Measurements from ENCODE around the gene PUM1.

Gene PUM1

GRCh38 chr1:30919025-30919881 is 146.3 kb downstream of the PUM1 start:
- DNase-seq: no peak

- DNase-seq: no peak
Observed at GRCh38 chr1:30916296-30916695, 149.2 kb downstream of the PUM1 start.

- no peak for DNase-seq
Observed at GRCh38 chr1:30915491-30916230, 149.9 kb downstream of the PUM1 start.

GRCh38 chr1:30914931-30915330 is 150.6 kb downstream of the PUM1 start:
- no peak for DNase-seq

- no peak for DNase-seq
Observed at GRCh38 chr1:30914587-30914922, 151.0 kb downstream of the PUM1 start.

- no peak for DNase-seq
Observed at GRCh38 chr1:30912913-30913652, 152.4 kb downstream of the PUM1 start.

- no peak for DNase-seq
Observed at GRCh38 chr1:30912224-30912623, 153.3 kb downstream of the PUM1 start.

- peak; percentile 50 for DNase-seq
Observed at GRCh38 chr1:30911059-30911954, 154.2 kb downstream of the PUM1 start.

GRCh38 chr1:30909365-30910068 is 156.0 kb downstream of the PUM1 start:
- DNase-seq: no peak

GRCh38 chr1:30908696-30909364 is 156.7 kb downstream of the PUM1 start, which contains the start of gene SDC3:
Gene SDC3, minus strand, starts transcription at chr1:30908758. Its CDS starts 172 bp downstream, at chr1:30908586.
- no peak for DNase-seq

GRCh38 chr1:30908316-30908695 is 157.2 kb downstream of the PUM1 start:
- no peak for DNase-seq

- DNase-seq: no peak
Observed at GRCh38 chr1:30907481-30908315, 157.8 kb downstream of the PUM1 start.

GRCh38 chr1:30906631-30907441 is 158.7 kb downstream of the PUM1 start:
- DNase-seq: no peak

GRCh38 chr1:30905916-30906620 is 159.4 kb downstream of the PUM1 start:
- no peak for DNase-seq

- no peak for DNase-seq
Observed at GRCh38 chr1:30905403-30905802, 160.1 kb downstream of the PUM1 start.

GRCh38 chr1:30904962-30905335 is 160.6 kb downstream of the PUM1 start:
- DNase-seq: no peak

GRCh38 chr1:30904191-30904961 is 161.1 kb downstream of the PUM1 start:
- DNase-seq: no peak

All from CD4-positive, alpha-beta T cell treated with Interleukin-21 for 1 hour (primary cell).